ENCODE data around the gene IL4R. TPM values are rescaled to one million over a fixed set of nuclear protein-coding genes. Genes with fewer than 3 reads are reported as not detected.

IL4R gene
- total and polyA plus RNA-seq, 7 donors, result 2.1 to 9.6 (median 6.5) TPM

GRCh38 chr16:27291722-27292240 lies 22.0 kb upstream of the IL4R start:
- Histone ChIP-seq H3K36me3 (ENCODE audit: insufficient read depth in 1 of 2, low read depth in 1 of 2) (no peaks in the 10 kb centered on the region), H3K4me1 (no peaks in the 10 kb centered on the region), H3K27me3 (ENCODE audit: insufficient read depth in 3 of 3, low read length in 2 of 3) (no peaks in the 10 kb centered on the region), H3K4me3 (no peak overlapping the region), H3K9me3 (no peaks in the 10 kb centered on the region), H3K27ac (no peak overlapping the region)
- intact Hi-C loops (cut with DNase I), result no loop called here
- TF ChIP-seq CTCF (IDR thresholded peaks at IDR 0.05), result no peak
- DNase-seq (no peak), ATAC-seq (no peak)
- 88 to 94% (median 89%) methylated on average over 4 of the region's 4 CpGs for WGBS, 3 donors

GRCh38 chr16:27293343-27293742 lies 20.4 kb upstream of the IL4R start:
- Histone ChIP-seq H3K9me3 (no peaks in the 10 kb centered on the region), H3K27ac (no peak overlapping the region), H3K36me3 (ENCODE audit: insufficient read depth in 1 of 2, low read depth in 1 of 2) (no peaks in the 10 kb centered on the region), H3K27me3 (ENCODE audit: insufficient read depth in 3 of 3, low read length in 2 of 3) (no peaks in the 10 kb centered on the region), H3K4me3 (no peak overlapping the region), H3K4me1 (no peaks in the 10 kb centered on the region)
- ATAC-seq (no peak), DNase-seq (no peak)
- no peak for TF ChIP-seq CTCF (IDR thresholded peaks at IDR 0.05)
- intact Hi-C loops (cut with DNase I), result no loop called here
- 53 to 65% (median 55%) methylated on average over 5 of the region's 5 CpGs for WGBS, 3 donors

- Histone ChIP-seq H3K27me3 (ENCODE audit: insufficient read depth in 3 of 3, low read length in 2 of 3) (no peaks in the 10 kb centered on the region), H3K9me3 (no peaks in the 10 kb centered on the region), H3K4me1 (no peaks in the 10 kb centered on the region), H3K36me3 (ENCODE audit: insufficient read depth in 1 of 2, low read depth in 1 of 2) (no peaks in the 10 kb centered on the region), H3K27ac (no peak overlapping the region), H3K4me3 (no peak overlapping the region)
- ATAC-seq (no peak), DNase-seq (no peak)
- 96% methylated on average over 5 of the region's 5 CpGs for WGBS, 3 donors
- TF ChIP-seq CTCF (IDR thresholded peaks at IDR 0.05), result no peak
- intact Hi-C loops (cut with DNase I), result no loop called here
Observed at GRCh38 chr16:27298132-27298531, 15.6 kb upstream of the IL4R start.

- no peak overlapping the region for H3K27ac ChIP-seq
- no peaks in the 10 kb centered on the region for H3K27me3 ChIP-seq (ENCODE audit: insufficient read depth in 3 of 3, low read length in 2 of 3)
- ATAC-seq (no peak), DNase-seq (no peak)
- no peak for TF ChIP-seq CTCF (IDR thresholded peaks at IDR 0.05)
- intact Hi-C loops (cut with DNase I), result no loop called here
- H3K36me3 ChIP-seq (ENCODE audit: insufficient read depth in 1 of 2, low read depth in 1 of 2), result no peaks in the 10 kb centered on the region
- H3K4me1 ChIP-seq, result no peaks in the 10 kb centered on the region
- H3K4me3 ChIP-seq, result no peak overlapping the region
- no peaks in the 10 kb centered on the region for H3K9me3 ChIP-seq
- 92 to 98% (median 94%) methylated on average over 3 of the region's 3 CpGs for WGBS, 3 donors
Observed at GRCh38 chr16:27301236-27301861, 12.4 kb upstream of the IL4R start.

- no peaks in the 10 kb centered on the region for H3K27me3 ChIP-seq (ENCODE audit: insufficient read depth in 3 of 3, low read length in 2 of 3)
- no peak overlapping the region for H3K4me3 ChIP-seq
- H3K4me1 ChIP-seq, result no peaks in the 10 kb centered on the region
- no peak for TF ChIP-seq CTCF (IDR thresholded peaks at IDR 0.05)
- DNase-seq, result no peak
- H3K27ac ChIP-seq, result no peak overlapping the region
- ATAC-seq, result no peak
- H3K36me3 ChIP-seq (ENCODE audit: insufficient read depth in 1 of 2, low read depth in 1 of 2), result no peaks in the 10 kb centered on the region
- 84 to 91% (median 88%) methylated on average over 3 of the region's 3 CpGs for WGBS, 3 donors
- H3K9me3 ChIP-seq, result no peaks in the 10 kb centered on the region
- intact Hi-C loops (cut with DNase I), result no loop called here
Observed at GRCh38 chr16:27302126-27302525, 11.6 kb upstream of the IL4R start.

All from psoas muscle (tissue), 8 donors.